ENCODE results near the gene MOGAT1.

The MOGAT1 gene

DNA sequence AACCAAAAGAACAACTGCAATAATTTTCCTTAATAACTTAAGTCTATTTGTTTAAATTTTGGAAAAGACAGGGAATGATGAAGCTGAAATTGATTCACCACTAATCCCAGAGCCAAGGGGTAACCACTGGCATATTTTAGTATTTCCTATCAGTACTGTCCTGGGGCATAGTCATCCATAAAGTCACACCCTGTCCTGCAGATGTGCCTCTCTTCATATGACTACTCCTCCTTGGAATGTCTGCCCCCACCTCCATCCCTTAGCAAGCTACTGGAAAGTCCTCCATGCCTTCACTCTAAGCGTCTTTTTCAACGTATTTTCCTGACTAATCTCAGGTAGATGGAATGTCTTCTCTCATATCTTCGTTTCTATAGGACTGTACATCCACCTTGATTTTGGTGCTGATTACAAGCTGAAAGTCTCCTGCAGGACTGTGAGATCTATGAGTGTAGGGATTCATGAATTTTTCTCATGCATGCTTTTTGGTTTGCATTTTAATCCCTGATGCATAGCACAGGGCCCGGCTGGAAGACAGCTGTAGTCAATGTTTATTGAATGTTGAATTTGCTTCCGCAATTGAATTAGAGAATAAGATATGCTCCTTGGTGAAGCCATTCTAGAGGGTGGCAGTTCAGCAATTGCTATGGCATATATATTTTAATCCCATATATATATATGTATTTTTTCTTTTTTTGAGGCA lies 85.6 kb downstream of the MOGAT1 start:
- TF ChIP-seq CTCF (IDR thresholded peaks at IDR 0.05; ENCODE audit: low read depth, low read length), result no peak
- Histone ChIP-seq H3K27me3 (no peaks in the 10 kb centered on the region), H3K4me3 (ENCODE audit: low read depth, low read length) (no peak overlapping the region), H3K4me1 (no peaks in the 10 kb centered on the region; the same call in 1 of the 2 replicates), H3K9me3 (no peaks in the 10 kb centered on the region), H3K36me3 (no peaks in the 10 kb centered on the region)
- DNase-seq, result no peak
